Stimulated activated CD4-positive, alpha-beta T cell treated with anti-CD3 and anti-CD28 coated beads, Interleukin-2, amount 100 ng/mL, for 24 hours (primary cell): ENCODE data around the gene NT5C2.

Experiments used
- DNase-seq, 2 donors: peaks; one replicate each; pipeline ENCODE4 v3.0.0-alpha.2; 2020

NT5C2 gene

DNA sequence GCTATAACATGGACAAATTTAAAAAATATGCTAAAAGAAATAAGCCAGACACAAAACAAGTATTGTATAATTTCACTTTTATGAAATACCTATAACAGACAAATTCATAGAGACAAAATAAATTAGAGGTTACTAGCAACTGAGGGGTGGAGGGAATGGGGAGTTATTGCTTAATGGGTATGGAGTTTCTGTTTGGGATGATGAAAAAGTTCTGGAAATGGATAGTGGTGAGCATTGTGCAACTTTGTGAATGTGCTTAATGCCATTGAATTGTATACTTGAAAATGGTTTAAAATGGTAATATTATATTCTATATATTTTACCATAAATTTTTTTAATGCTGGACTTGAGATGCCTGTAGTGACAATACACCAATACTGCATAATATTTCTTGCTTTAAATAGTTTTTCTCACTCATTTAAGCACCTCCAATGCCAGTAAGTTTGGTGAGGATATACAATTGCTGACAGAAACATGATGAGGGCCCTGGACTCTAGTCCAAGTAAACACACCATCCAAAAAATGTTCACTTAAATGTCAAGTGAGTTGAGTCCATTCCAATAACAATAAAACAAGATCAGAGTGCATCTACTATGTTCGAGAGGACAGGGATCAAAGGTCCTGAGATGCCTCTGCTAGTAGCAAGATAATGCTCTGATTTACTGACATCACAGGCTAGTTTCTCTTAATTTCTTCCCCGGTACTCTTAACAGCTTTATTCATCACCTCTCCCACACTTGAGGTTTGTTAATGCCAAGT, 71.9 kb downstream of the NT5C2 start:
- no peak for DNase-seq

DNA sequence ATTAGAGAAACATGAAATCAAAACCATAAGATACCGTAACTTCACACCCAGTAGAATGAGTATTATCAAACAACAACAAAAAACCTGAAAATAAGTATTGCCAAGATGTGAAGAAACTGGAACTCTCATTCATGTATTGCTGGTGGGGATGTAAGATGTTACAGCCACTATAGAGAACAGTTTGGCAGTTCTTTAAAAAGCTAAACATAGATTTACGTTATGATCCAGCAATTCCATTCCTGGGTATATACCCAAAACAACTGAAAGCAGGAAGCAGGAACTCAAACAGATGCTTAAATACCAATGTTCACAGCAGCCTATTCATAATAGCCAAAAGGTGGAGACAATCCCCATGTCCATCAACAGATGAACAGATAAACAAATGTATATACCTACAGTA, 72.5 kb downstream of the NT5C2 start:
- DNase-seq = no peak

DNA sequence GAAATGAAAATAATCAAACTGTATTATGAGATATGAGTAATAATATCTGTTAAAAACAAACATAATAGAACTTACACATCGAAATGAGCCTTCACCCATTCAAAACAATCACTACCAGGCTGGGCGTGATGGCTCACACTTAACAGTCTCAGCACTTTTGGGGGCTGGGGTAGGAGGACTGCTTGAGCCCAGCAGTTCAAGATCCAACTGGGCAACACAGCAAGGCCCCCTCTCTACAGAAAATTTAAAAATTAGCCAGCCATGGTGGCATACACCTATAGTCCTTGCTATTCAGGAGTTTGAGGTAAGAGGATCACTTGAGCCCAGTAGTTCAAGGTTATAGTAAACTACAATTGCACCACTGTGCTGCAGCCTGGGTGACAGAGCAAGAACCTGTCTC, 75.8 kb downstream of the NT5C2 start:
- DNase-seq = no peak

DNA sequence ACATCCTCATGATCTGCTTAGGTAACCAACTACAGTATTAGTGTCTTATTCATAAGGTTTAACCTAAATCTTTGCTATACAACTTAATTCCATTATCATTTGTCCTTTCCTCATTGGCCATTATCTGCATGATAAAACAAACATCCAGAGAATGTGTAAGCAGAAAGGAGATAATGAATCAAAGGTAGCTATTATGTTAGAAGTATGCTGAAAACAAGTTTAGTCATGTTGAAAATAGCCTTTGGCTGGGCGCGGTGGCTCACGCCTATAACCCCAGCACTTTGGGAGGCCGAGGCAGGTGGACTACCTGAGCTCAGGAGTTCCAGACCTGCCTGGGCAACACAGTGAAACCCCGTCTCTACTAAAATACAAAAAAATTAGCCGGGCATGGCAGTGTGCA, 78.2 kb downstream of the NT5C2 start:
- DNase-seq = no peak

DNA sequence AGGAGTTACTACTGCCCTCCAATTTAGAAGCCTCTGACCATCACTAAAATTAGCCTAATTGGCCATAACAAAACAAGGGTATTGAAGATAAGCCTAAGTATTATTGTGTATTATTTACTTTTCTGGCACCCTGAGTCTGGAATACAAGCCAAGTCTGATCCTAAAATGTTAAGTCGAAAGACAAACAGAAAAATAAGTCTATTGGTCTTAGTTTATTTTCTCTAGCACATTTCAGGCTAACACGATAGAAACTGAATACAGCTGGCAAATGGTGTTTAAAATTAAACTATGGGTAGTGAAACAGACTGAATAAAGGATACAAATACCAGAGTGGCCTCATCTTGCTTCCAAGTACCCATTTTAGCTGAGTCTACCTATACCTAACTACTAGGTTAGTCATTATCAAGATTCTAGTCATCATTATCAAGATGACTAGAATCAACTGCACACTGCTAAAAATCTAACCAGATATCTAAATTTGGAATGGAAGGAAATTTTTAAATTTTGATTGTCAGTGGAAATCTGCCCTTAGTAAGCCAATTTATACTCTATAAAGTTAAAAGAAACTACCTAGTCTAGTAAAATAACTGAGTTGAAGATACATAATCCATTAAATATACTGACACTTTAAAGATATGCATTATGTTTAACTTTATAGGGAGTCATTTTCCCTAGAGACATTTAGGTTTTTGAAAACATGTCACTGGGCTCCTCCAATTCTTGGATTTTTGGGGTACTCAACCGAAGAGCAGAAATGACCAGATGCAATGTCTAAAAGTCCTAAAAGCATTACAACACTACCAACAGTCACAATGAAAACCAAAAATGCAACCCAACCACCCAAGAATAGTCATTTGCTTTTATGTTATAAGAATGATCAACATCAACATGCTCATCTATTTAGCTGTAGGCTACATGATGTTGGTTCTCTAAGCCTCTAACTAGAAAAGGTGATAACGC, 80.9 kb downstream of the NT5C2 start:
- no peak for DNase-seq

DNA sequence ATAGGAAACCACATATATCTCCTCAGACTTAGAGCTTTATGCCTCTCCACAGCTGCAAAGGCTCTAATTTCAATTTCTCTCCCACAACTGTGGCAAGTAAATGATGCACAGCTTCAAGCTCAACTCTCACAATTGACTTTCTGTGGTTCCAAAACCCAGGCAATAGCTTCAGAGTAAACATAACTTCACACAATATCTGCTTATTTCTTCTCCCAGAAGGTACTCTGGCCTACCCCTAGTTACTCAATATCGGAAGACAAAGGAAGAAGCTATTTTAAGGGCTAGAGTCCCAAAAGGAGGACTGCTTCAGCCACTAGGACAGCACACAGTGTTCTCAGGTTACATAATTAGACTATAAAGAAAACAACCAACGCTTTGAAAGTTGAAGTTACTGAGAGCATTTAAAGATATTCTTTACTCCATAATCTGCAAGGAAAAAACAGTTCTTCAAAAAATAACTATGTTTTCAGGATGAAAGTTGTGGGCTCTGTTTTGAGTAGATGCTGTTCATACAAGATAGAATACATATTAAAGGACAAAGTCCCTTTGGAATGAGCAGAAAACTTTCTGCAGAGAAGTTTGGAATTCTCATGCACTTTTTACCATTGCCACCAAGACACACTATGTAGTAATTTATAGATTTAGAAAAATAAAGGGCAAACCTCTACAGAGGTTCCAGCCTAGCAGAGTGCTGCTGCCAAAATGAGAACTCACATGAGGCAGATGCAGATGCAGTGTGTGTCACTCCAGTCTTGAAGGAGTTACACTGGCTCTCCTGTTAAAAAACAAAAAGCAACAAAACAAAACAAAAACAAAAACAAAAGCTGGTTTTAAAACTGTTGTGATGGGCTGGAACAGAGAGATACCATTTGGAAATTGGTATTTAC, 81.8 kb downstream of the NT5C2 start:
- no peak for DNase-seq

DNA sequence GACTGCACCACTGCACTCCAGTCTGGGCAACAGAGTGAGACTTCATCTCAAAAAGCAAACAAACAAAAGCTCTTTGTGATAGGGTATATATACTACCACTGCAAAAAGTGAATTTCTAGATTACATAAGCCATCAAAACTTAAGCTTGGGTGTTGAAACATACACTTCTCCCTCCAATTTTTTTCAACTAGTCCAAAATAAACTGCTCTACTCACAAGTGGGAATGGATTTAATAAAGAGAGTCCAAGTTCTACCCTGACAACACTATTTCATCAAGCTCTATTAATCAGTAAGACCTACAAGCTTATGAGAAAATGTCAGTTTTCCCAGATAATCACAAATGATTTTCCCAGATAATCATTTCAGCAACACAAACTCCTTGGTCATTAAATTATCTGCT, 82.7 kb downstream of the NT5C2 start:
- no peak for DNase-seq

DNA sequence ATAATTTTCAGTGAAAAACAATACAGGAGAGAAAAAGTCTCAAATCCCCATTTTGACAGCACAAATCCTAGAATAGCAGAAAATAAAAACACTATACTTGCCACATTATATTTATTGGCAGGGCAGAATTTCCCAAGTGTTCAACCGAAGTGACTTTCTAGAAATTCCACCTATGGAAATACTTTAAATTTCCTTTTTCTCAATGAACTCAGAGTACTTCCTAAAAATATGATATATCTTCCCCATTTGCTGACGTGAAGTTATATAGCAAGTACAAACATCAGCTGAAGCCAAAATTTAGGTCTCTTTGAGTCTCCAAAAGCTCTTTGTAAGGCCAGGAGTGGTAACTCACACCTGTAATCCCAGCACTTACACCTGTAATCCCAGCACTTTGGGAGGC, 83.3 kb downstream of the NT5C2 start:
- no peak for DNase-seq

DNA sequence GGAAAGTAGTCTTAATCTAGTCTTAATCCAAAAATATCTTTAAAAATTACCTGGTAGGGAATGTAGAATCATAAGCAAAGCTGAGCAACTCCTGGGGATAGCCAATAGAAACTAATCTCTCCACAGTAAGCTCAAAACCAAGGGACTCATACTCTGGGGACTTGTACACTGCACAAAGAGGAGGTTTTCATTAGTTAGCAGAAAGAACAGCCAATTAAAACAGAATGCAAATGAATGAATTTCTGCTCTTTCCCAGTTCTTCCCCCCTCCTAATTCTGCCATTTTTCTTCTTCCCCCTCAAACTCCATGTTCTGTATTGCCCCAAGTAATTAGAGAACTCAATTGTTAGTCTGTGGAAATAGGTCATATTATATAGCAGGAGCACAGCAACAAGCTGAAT, 86.5 kb downstream of the NT5C2 start:
- no peak for DNase-seq

DNA sequence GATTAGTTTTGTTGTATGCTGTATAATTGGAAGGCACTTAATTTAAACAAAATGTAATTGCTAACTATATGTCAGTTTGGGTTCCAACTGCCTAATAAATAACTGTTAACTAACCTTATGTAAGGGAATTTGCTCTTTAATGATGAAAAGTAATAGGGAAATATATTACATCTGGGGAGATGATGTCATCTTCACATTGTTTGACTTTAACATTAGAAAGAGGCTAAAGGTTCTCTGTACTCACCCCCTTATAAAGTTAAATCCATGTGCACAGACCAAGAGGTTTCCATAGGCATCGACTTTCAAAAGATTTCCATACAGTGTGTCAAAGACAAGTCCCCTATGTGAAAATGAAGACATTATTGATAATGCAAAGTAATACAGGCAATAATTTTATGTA, 87.6 kb downstream of the NT5C2 start:
- no peak for DNase-seq

DNA sequence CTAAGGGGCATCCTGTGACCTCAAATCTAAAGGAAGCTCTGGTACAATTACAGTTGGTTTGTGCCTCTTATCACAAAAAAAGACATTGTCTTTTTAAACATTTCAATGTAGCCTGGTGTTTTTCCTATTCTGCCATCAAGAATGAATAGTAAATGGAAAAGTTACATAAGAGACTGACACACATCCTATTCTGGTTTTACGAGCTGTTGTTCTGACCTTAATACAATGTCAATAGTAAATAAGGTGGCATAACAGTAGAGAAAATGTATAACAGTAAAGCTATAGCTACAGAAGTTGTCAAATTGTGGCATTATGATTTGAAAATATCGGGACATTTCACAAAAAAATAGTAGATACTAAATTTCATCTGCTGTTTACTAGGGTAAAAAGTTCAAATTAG, 88.4 kb downstream of the NT5C2 start:
- no peak for DNase-seq

DNA sequence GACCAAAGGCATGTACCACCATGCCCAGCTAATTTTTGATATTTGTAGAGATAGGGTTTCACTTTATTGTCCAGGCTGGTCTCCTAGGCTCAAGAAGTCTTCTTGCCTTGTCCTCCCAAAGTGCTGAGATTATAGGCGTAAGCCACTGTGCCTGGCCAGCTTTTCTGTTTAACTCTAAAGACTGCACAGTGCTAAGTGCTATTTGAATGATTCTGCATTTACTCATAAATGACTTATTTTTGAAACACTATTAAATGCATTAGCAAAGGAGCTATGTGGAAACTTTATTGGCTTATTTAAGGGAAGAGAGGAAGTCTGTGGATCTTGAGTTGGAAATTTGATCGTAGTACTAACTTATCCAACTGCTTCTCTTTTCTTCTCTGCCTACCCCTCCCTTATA, 89.1 kb downstream of the NT5C2 start:
- DNase-seq = no peak

DNA sequence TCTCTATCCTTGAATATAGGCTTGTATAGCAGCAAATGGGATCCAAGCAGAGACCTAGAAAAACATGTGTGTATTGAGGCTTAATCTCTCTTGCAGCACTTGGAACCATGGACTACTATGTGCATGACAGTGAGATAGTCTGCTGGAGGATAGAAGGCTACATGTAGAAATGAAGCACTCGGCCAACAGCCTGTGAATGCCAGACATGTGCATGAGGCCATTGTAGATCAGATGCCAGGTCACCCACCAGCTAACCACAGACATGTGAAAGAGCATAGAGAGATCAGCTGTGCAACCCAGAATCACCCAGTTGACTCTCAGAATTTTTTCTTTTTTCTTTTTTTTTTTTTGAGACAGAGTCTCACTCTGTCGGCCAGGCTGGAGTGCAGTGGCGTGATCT, 90.9 kb downstream of the NT5C2 start:
- DNase-seq = no peak

DNA sequence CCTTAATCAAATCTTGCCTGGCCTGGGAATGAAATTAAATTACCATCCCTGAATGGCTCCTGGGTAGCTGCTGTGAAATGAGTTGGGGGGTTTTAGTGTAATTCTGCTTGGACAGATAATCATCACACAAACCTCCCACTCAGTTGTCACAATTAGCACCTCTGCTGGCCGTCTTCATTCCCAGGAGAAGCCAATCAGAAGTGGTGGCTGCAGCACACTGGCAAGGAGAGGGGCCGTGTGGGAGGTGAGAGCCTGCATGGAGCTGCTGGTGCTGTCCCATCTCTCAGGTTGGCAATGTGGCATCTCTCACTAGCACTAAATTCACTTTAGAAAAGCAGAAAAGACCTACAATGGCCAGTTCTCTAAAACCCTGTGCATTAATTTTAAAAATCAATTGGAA, 92.5 kb downstream of the NT5C2 start:
- no peak for DNase-seq

DNA sequence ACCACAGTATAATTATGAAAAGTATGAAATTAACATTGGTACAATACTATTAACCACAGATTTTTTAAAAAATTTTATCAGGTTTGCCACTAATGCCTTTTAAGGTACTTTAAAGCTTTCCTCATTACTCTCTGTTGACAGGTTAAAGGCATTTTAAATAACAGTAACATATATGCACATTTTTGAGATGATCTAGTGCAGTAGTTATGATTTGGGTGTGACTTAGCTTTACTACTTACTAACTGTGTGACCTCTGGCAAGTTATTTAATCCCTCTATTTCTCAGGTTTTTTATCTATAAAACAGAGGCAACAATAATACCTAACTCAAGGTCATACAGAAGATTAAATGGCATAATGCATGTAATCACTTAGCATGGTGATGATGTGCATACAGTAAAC, 94.8 kb downstream of the NT5C2 start:
- DNase-seq = no peak

DNA sequence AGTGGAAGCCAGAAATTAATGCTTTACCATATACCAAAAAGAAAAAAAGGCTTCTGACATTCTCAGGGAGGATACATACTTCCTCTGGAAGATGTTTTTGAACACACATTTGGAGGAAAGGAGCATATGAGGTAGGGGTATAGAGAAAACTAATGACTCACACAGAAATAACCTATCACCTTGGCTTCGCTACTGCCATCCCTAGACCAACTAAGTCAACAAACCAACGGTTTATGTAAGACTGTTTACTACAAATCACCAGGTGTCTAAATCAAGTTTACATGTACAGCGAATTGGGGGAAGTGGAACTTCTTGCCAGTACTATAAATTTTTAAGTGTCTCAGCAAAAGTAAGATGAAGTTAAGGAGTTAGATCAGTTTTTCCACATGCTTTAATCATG, 96.9 kb downstream of the NT5C2 start:
- no peak for DNase-seq

DNA sequence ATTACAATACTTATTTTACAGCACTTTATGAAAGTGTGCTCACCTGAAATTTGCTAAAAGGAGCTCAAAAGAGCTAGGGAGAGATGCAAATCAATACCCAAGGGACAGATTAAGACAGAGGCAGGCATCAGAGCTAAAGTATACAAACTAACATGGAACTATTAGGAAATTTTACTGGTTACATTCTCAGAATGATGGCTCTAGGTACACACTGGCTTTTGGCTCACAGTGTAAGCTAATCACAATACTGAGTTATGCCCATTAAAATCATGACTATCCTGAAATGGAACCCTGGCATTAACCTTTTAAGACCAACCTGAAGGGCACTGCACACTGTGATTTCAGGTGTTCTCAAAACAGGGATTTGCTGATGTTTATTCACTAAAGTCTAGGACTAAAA, 98.1 kb downstream of the NT5C2 start:
- DNase-seq = no peak

DNA sequence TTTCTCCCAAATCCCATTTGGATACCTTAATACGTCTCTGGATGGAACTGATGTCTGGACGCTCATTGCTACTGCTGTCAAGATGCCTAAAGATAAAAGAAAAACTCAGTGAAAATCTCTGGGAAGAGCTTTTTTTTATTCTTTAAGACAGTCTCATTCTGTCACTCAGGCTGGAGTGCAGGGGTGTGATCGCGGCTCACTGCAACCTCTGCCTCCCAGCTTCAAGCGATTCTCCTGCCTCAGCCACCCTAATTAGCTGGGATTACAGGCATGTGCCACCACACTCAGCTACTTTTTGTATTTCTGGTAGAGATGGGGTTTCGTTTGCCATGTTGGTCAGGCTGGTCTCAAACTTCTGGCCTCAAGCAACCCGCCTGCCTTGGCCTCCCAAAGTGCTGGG, 102.2 kb downstream of the NT5C2 start:
- DNase-seq = no peak

DNA sequence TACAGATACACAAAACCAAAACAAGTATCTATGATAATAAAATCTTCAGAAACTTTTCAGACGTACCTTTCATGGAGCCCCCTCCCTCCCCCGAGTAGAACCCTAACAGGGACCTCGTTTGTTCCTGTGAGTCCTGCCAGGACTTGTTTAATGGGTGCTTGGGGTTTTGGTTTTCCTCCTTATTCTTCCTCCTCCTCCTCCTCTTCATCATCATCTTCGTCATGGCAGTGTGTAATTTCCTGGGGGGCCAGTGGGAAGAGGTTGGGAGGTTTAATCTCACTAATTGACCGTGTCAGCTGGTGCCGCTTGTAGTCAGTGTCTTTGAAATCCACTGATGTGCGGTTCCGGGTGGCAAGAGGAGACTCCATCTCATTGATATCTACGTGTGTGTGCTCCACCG, 103.6 kb downstream of the NT5C2 start:
- no peak for DNase-seq

DNA sequence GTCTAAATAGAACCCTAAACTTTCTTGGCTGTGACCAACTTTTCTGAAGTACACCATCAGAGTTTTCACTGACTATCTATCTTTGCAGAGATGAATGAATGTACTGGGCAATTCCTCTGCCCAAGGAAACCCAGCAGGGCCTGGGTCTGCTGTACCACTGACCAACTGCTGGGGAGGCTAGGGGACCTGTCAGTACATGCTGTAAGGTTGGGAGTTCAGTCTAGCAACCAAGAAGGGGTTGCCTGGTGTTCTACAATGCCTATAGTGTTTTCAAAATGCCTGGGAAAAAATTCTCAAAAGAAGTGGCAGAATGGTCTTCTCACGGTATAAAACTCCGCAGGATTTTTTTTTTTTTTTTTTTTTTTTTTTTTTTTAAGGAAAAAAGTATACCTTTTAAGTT, 106.3 kb downstream of the NT5C2 start:
- DNase-seq = no peak

DNA sequence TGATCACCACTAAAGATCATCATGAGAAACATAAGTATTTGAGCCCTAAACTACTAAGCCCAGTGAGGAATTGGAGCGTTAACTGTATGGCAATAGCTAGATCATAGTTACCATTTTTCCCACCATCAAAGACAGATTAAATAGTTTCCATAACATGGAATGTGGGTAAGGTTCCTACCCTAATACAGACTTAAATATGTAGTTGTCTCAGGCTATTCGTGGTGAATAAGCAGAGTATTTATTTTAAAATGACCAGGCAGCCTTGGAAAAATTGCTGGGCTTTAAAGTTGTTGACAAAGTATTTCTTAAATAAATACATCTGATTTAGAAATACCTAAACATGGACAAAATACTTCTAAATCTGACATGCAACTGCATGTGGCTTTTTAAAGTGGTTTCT, 106.8 kb downstream of the NT5C2 start:
- no peak for DNase-seq

DNA sequence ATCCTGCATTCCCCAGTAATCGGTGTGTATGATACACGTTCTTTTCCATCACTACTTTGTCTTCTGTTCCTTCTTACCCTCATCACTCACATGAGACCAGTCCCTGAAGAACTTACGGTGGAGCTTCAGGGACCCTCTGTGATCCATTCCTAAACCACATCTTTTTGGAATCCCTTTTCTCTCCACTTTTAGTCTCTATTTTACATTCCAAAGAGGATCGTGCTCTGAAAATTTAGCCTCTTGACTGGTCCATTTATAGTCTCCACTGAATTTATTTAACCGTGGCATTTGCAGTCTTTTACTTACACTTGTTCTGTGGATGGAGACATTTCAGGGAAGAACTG, 109.1 kb downstream of the NT5C2 start:
- no peak for DNase-seq

DNA sequence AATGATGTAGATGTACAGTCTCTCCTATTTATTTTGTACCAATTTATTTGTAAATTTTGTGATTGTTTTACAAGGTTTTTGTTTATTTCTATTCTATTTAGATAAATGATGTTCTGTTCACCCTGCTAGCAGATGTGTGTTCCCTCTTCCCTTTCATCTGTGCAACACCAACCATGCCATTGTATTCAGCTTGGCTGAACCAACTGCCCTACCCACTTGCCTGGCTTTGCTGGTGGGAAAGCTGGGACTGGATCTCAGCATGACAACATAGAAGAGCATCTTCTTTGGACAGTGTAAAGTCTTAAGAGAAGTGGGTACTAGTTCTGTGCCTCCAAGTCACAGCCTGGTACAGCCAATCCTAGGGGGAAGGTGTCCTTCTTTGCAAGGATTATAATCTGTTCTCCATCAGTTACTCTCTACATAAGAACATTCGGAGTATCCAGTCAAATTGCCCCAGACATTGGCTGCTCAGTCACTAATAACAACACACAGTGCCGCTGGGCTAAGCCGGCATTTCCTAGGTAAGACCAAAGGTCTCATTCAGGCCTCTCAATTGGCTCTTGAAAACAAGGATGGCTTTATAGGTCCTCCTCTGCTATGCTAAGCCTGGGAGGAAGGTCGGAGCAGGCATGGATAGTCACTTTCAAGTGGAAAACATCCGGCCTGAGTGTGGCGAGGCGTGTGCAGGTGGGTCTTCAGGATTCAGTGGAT, 109.7 kb downstream of the NT5C2 start:
- no peak for DNase-seq
